ENCODE data around the gene PFKL. TPM values are rescaled to one million over a fixed set of nuclear protein-coding genes. Genes with fewer than 3 reads are reported as not detected.
"Not testable (repeated sequence)": the region's sequence is repeated elsewhere in the genome, so short reads cannot be mapped to it uniquely, and the experiment has no call there.

PFKL gene
- total RNA-seq, 1 experiment from 2014 or later: 175 TPM

- no peaks in the 10 kb centered on the region for H3K9me3 ChIP-seq
- H3K4me3 ChIP-seq: peak overlapping the region; percentile 33
- no peaks in the 10 kb centered on the region for H3K27me3 ChIP-seq
- H3K36me3 ChIP-seq: 0 out of 2 replicates have a peak, but pooled peaks cover 2% of the 10 kb centered on the region
- DNase-seq: peak; percentile 45
These were observed 38.4 kb downstream of the PFKL start for GRCh38 chr21:44337941-44338895.

- Histone ChIP-seq H3K27me3 (no peaks in the 10 kb centered on the region), H3K4me3 (peak within 1 kb of the TSS; percentile 77), H3K9me3 (no peaks in the 10 kb centered on the region), H3K36me3 (0 out of 2 replicates have a peak, but pooled peaks cover 2% of the 10 kb centered on the region)
- DNase-seq: peak; percentile 95
These were observed 39.4 kb downstream of the PFKL start, which contains the start of gene CFAP410 for GRCh38 chr21:44338971-44339910. TSS of gene CFAP410 (minus strand) at chr21:44339390. CDS start at chr21:44339194, 196 bp downstream.

GRCh38 chr21:44341726-44342458 lies 42.0 kb downstream of the PFKL start:
- not testable (repeated sequence) for H3K27me3 ChIP-seq, H3K36me3 ChIP-seq, H3K4me3 ChIP-seq, DNase-seq, H3K9me3 ChIP-seq

DNA sequence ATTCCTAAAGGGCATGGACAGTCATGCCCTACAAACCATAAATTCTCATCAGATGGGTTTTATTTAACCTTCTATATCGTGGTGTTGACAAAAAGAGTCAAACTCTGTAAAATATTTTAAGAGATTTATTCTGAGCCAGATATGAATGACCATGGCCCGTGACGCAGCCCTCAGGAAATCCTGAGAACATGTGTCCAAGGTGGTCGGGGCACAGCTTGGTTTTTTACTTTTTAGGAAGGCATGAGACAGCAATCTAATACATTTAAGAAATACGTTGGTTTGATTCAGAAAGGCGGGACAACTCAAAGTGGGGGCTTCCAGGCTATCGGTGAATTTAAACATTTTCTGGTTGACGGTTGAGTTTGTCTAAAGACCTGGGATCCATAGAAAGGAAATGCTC lies 43.1 kb downstream of the PFKL start:
- not testable (repeated sequence) for H3K9me3 ChIP-seq, DNase-seq, H3K36me3 ChIP-seq, H3K27me3 ChIP-seq, H3K4me3 ChIP-seq

- H3K4me3 ChIP-seq: no peak overlapping the region
- no peaks in the 10 kb centered on the region for H3K36me3 ChIP-seq
- no peak for DNase-seq
- no peaks in the 10 kb centered on the region for H3K9me3 ChIP-seq
- no peaks in the 10 kb centered on the region for H3K27me3 ChIP-seq
These were observed 44.8 kb downstream of the PFKL start for GRCh38 chr21:44344541-44345183.

DNA sequence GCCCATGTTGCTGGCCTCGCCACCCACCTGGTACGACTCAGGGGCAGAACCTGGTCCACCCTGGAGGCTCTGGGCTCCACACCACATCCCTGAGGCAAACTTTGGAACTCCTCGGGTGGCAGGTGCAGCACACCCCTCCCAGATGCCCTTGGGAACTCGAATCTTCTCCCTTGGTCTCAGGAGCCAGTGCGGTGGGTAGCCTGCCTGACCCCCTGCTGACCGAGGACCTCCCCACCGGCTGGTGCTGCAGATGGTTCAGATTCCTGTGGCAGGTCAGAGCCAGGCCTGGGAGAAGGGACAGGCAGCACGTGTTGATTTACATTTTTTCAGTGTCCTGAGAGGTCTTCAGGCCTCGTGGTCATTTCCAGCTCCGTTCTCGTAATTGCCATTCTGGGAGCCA lies 45.6 kb downstream of the PFKL start:
- no peak overlapping the region for H3K4me3 ChIP-seq
- DNase-seq: no peak
- H3K9me3 ChIP-seq: no peaks in the 10 kb centered on the region
- H3K36me3 ChIP-seq: no peaks in the 10 kb centered on the region
- H3K27me3 ChIP-seq: no peaks in the 10 kb centered on the region

- H3K27me3 ChIP-seq: no peaks in the 10 kb centered on the region
- no peak for DNase-seq
These were observed 48.1 kb downstream of the PFKL start for GRCh38 chr21:44347911-44348451.

GRCh38 chr21:44348861-44349260 lies 49.0 kb downstream of the PFKL start:
- H3K9me3 ChIP-seq: no peaks in the 10 kb centered on the region
- DNase-seq: no peak

More at GRCh38 chr21:44347911-44348451, 48.1 kb downstream of the PFKL start:
- H3K9me3 ChIP-seq: no peaks in the 10 kb centered on the region
- H3K4me3 ChIP-seq: no peak overlapping the region
- H3K36me3 ChIP-seq: no peaks in the 10 kb centered on the region

GRCh38 chr21:44349416-44349846 lies 49.6 kb downstream of the PFKL start:
- DNase-seq: no peak
- Histone ChIP-seq H3K27me3 (no peaks in the 10 kb centered on the region), H3K9me3 (no peaks in the 10 kb centered on the region), H3K4me3 (no peak overlapping the region), H3K36me3 (no peaks in the 10 kb centered on the region)

More at GRCh38 chr21:44348861-44349260, 49.0 kb downstream of the PFKL start:
- Histone ChIP-seq H3K27me3 (no peaks in the 10 kb centered on the region), H3K36me3 (no peaks in the 10 kb centered on the region), H3K4me3 (no peak overlapping the region)

- DNase-seq: no peak
- Histone ChIP-seq H3K9me3 (no peaks in the 10 kb centered on the region), H3K4me3 (no peak overlapping the region), H3K36me3 (no peaks in the 10 kb centered on the region), H3K27me3 (no peaks in the 10 kb centered on the region)
These were observed 50.3 kb downstream of the PFKL start for GRCh38 chr21:44349847-44350772.

- no peak for DNase-seq
- H3K27me3 ChIP-seq: no peaks in the 10 kb centered on the region
- H3K36me3 ChIP-seq: no peaks in the 10 kb centered on the region
- H3K9me3 ChIP-seq: no peaks in the 10 kb centered on the region
- no peak overlapping the region for H3K4me3 ChIP-seq
These were observed 51.1 kb downstream of the PFKL start for GRCh38 chr21:44350773-44351481.

DNA sequence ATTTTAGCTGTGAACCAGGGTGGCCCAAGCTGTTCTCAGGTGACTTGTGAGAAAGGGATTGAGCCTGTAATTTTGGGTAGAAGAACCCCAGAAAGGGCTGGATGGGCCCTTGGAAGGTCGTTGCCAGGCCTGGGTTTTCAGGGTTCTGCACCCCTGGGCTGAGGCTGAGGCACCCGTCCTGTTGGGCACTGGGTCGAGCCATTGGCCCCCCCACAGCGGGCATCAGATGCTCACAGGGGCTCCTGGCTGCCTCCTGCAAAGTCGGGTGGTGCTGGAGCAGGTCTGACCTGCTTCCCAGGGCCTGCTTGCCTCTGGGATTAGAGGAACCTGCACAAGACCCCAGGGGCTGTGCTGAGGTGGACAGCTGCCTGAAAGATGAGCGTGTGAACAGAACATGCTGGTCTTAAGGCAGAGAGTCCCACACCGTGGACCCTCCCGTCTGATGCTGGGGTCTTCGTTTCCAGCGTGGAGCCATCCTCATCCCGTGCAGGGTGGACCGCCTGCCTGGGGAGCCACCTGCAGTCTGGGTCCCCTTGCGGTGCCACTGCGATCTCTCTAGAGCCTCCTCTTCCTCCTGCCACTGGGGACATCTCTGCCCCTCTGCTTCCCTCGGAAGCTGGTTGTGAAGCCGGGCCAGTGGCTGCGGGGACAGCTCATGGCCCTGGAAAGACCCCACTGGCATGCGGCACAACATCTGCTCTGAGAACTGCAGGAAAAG lies 51.8 kb downstream of the PFKL start:
- H3K36me3 ChIP-seq: no peaks in the 10 kb centered on the region
- no peak for DNase-seq
- H3K9me3 ChIP-seq: no peaks in the 10 kb centered on the region
- H3K4me3 ChIP-seq: no peak overlapping the region
- no peaks in the 10 kb centered on the region for H3K27me3 ChIP-seq

DNA sequence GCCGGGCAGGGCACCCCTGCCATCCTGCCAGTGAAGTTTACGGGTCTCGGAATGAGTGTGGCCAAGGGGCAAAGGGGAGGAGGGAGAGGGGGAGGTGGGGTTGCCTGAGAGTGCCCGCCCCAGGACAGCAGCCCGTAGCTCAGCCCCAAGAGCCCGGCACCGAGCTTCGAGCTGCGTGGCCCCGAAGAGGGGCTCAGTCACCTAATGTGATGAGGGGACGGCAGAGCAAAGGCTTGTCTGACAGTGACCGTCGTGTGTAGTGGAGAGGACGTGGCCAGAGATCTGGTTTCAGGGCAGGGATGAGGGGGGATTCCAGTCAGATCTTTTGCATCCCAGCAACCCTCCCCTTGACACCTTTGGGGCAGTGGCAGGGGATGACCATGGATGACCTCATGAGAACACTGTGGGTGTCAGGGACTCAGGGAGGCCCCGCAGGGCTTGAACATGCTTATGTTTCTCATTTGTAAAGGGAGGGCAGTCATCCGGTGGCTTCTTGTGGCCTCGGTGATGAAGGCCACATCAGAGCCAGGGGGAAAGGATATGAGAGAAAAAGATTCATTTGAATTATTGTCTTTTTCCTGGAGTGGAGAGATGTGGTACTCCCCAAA lies 52.5 kb downstream of the PFKL start:
- H3K27me3 ChIP-seq: no peaks in the 10 kb centered on the region
- no peak for DNase-seq

More for the DNA sequence above, 52.5 kb downstream of the PFKL start:
- Histone ChIP-seq H3K36me3 (no peaks in the 10 kb centered on the region), H3K9me3 (no peaks in the 10 kb centered on the region), H3K4me3 (no peak overlapping the region)
